ENCODE data around the gene CHD5.
"Not testable (repeated sequence)": the region's sequence is repeated elsewhere in the genome, so short reads cannot be mapped to it uniquely, and the experiment has no call there.

CHD5 gene

DNA sequence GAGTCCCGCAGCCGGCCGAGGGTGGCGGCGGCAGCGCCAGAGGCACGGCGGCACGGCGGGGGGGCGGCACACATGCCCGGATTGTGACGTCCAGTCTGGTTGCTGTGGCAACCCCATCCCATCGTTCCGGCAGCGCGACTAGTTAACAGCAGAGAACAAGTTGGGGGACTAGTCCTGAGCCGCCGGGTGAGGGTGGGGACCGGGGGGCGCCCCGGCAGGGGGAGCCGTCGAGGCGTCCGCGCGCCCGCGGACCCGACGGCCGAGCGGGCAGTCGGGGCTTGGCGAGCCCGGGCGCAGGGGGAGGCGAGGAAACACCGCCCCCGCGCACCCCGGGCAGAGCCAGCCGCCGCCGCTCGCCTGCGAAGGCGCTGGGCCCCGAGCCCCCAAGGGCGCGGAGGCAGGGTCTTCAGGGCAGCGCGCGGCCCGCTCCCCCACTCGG is at the start of gene CHD5:
Gene CHD5, minus strand, starts transcription at position 54 of the 439 bp plus-strand sequence. CDS start 298 bp downstream, outside the sequence.
- H3K27me3 ChIP-seq (ENCODE audit: low read depth) = peaks cover 45% of the 10 kb centered on the region
- H3K4me3 ChIP-seq = no peak within 1 kb of the TSS
- no peak for DNase-seq (ENCODE audit: low spot score in 2 of 2)
- H3K36me3 ChIP-seq (replicated peaks) = peaks cover 9% of the 10 kb centered on the region; the same call in 1 of the 2 replicates
- H3K9me3 ChIP-seq = no peaks in the 10 kb centered on the region
- in situ Hi-C loops (cut with MboI; ENCODE audit: low sequenced_read_pairs) = no loop called here
- peaks cover under 1% of the 10 kb centered on the region; the same call in 1 of the 2 replicates for H3K4me1 ChIP-seq

GRCh38 chr1:6225651-6226050 is 45.5 kb upstream of the CHD5 start:
- in situ Hi-C loops (cut with MboI; ENCODE audit: low sequenced_read_pairs) = no loop called here
- Histone ChIP-seq H3K4me1 (no peaks in the 10 kb centered on the region), H3K27me3 (ENCODE audit: low read depth) (no peaks in the 10 kb centered on the region), H3K4me3 (no peak overlapping the region), H3K9me3 (no peaks in the 10 kb centered on the region), H3K36me3 (replicated peaks) (peaks cover 100% of the 10 kb centered on the region)
- DNase-seq (ENCODE audit: low spot score in 2 of 2) = no peak

GRCh38 chr1:6224718-6225117 is 44.6 kb upstream of the CHD5 start:
- DNase-seq (ENCODE audit: low spot score in 2 of 2) = no peak
- no peak overlapping the region for H3K4me3 ChIP-seq
- no peaks in the 10 kb centered on the region for H3K27me3 ChIP-seq (ENCODE audit: low read depth)
- H3K36me3 ChIP-seq (replicated peaks) = peaks cover 93% of the 10 kb centered on the region
- no peaks in the 10 kb centered on the region for H3K4me1 ChIP-seq
- no peaks in the 10 kb centered on the region for H3K9me3 ChIP-seq
- in situ Hi-C loops (cut with MboI; ENCODE audit: low sequenced_read_pairs) = no loop called here

DNA sequence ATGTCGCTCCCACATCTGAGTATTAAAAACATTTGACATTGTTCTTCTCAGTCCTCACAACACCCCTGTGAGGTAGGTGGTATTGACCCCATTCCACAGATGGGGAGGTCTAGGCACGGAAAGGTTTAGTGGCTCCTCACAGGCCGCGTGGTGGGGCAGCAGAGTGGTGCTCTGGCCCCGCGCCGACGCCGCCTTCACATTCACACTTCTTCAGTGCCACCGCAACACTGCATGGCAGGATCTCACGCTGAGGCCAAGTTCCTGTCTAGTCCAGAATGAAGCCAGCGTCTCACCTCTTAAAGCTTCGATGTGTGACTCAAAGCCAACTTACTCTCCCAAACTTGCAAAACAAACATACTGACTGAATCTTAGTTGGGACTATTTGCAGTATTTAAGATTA is 43.5 kb upstream of the CHD5 start:
- Histone ChIP-seq H3K36me3 (replicated peaks) (peaks cover 82% of the 10 kb centered on the region), H3K9me3 (no peaks in the 10 kb centered on the region), H3K27me3 (ENCODE audit: low read depth) (no peaks in the 10 kb centered on the region), H3K4me1 (no peaks in the 10 kb centered on the region), H3K4me3 (no peak overlapping the region)
- DNase-seq (ENCODE audit: low spot score in 2 of 2) = no peak
- in situ Hi-C loops (cut with MboI; ENCODE audit: low sequenced_read_pairs) = no loop called here

DNA sequence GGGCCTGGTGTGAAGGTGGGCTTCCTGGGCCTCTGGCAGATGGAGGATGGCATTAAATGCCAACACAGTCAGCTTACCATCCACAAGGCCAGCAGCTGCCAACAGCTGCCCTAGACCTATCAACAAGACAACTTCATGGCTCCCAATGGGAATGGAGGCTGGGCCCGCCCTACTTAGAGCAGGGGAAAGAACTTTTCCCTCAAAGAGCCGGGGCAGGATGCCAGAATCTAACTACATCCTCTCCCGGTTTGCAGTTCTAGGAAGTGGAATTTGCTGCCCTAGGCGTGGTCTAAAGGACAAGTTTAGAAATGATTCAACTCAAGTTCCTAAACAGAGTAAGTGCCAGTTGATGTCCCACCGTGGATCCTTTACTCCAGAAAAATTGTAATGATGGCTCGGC is 42.5 kb upstream of the CHD5 start:
- Histone ChIP-seq H3K4me3 (no peak overlapping the region), H3K36me3 (replicated peaks) (peaks cover 76% of the 10 kb centered on the region), H3K9me3 (no peaks in the 10 kb centered on the region), H3K4me1 (no peaks in the 10 kb centered on the region), H3K27me3 (ENCODE audit: low read depth) (no peaks in the 10 kb centered on the region)
- DNase-seq (ENCODE audit: low spot score in 2 of 2) = no peak
- in situ Hi-C loops (cut with MboI; ENCODE audit: low sequenced_read_pairs) = no loop called here

GRCh38 chr1:6221210-6221784 is 41.2 kb upstream of the CHD5 start:
- Histone ChIP-seq H3K36me3 (replicated peaks) (peaks cover 62% of the 10 kb centered on the region), H3K9me3 (no peaks in the 10 kb centered on the region), H3K4me1 (no peaks in the 10 kb centered on the region), H3K27me3 (ENCODE audit: low read depth) (no peaks in the 10 kb centered on the region), H3K4me3 (no peak overlapping the region)
- in situ Hi-C loops (cut with MboI; ENCODE audit: low sequenced_read_pairs) = no loop called here
- DNase-seq (ENCODE audit: low spot score in 2 of 2) = no peak

- in situ Hi-C loops (cut with MboI; ENCODE audit: low sequenced_read_pairs) = no loop called here
- Histone ChIP-seq H3K27me3 (ENCODE audit: low read depth) (no peaks in the 10 kb centered on the region), H3K36me3 (replicated peaks) (peaks cover 52% of the 10 kb centered on the region), H3K4me1 (no peaks in the 10 kb centered on the region), H3K9me3 (no peaks in the 10 kb centered on the region), H3K4me3 (no peak overlapping the region)
- no peak for DNase-seq (ENCODE audit: low spot score in 2 of 2)
Observed at GRCh38 chr1:6220236-6220635, 40.1 kb upstream of the CHD5 start.

- in situ Hi-C loops (cut with MboI; ENCODE audit: low sequenced_read_pairs); H3K4me3 ChIP-seq; H3K27me3 ChIP-seq (ENCODE audit: low read depth); H3K4me1 ChIP-seq; H3K9me3 ChIP-seq; DNase-seq (ENCODE audit: low spot score in 2 of 2): not testable (repeated sequence)
- peaks cover 46% of the 10 kb centered on the region for H3K36me3 ChIP-seq (replicated peaks)
Observed at GRCh38 chr1:6219641-6220040, 39.5 kb upstream of the CHD5 start.

DNA sequence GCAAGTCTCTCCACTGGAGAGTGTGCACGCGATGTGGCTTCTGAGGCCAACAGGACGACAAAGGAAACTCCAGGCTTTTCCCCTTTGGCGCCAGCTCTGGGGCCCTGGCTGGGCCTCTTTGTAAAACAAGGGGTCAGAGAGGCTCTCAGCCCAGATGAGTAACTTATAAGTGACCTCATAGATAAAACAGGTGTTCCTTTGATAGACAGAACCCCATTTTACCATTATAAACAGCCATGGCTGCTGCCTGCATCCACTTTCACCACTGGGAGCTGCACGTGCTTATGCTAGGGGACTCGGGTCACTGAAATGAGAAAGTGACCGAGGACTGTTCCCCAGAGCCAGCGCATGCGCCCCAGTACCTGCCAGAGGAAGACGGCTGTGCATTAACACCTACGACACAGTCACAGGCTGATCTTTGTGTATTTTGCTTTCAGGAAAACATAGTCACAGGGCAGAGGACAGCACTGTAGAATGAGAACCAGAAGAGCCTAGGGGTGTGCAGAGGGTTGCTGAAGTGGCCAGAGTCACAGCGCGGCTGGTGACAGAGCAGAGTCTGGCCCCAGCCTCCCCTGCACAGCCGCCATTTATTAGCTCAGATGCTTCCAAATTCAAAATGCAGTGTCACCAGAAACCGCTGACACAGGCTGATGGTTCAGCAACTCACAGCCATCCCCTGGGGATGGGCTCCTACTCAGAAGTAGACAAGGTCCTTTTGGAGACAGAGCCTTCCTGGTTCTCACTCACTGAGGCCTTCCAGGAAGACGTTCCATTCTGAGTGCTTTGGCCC is 38.4 kb upstream of the CHD5 start:
- H3K27me3 ChIP-seq (ENCODE audit: low read depth) = no peaks in the 10 kb centered on the region
- no peak for DNase-seq (ENCODE audit: low spot score in 2 of 2)
- in situ Hi-C loops (cut with MboI; ENCODE audit: low sequenced_read_pairs) = no loop called here
- H3K4me1 ChIP-seq = no peaks in the 10 kb centered on the region
- no peaks in the 10 kb centered on the region for H3K9me3 ChIP-seq
- no peak overlapping the region for H3K4me3 ChIP-seq
- peaks cover 37% of the 10 kb centered on the region for H3K36me3 ChIP-seq (replicated peaks)

DNA sequence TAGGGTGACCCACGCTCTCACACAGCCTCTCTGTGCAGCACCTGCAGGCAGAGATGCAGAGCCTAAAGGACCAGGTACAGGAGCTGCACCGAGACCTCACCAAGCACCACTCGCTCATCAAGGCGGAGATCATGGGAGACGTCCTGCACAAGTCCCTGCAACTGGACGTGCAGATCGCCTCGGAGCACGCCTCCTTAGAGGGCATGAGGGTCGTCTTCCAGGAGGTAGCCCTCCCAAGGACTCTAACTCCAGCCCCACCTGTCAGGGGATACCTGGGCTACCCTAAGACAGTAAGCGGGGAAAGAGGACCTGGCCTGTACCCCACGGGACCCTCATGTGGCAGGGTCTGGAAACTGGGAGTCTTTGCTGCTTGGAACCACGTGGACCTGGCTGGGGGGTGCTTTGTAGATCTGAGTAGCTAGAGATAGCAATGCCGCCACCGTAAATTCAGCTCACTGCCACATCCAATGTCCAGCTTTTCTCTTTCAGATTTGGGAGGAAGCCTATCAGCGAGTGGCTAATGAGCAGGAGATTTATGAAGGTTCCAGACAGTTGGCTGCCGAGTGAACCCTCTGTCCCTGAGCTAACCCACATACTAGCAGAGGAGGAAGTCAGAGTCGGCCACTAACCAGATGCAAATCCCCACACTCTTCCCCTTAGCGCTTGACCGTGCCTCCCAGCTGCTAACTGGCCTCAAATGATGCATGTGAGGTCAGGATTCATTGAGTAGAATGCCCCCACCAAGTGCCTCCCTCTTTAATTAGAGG is 32.3 kb upstream of the CHD5 start:
- H3K4me3 ChIP-seq = no peak overlapping the region

GRCh38 chr1:6211731-6212130 is 31.6 kb upstream of the CHD5 start:
- Histone ChIP-seq H3K27me3 (ENCODE audit: low read depth) (no peaks in the 10 kb centered on the region), H3K4me3 (no peak overlapping the region), H3K4me1 (peaks cover 16% of the 10 kb centered on the region), H3K36me3 (replicated peaks) (peaks cover 43% of the 10 kb centered on the region), H3K9me3 (no peaks in the 10 kb centered on the region)
- in situ Hi-C loops (cut with MboI; ENCODE audit: low sequenced_read_pairs) = no loop called here
- DNase-seq (ENCODE audit: low spot score in 2 of 2) = no peak

More for the DNA sequence above, 32.3 kb upstream of the CHD5 start:
- Histone ChIP-seq H3K36me3 (replicated peaks) (peaks cover 43% of the 10 kb centered on the region), H3K27me3 (ENCODE audit: low read depth) (no peaks in the 10 kb centered on the region), H3K9me3 (no peaks in the 10 kb centered on the region), H3K4me1 (peaks cover 16% of the 10 kb centered on the region)
- in situ Hi-C loops (cut with MboI; ENCODE audit: low sequenced_read_pairs) = no loop called here
- DNase-seq (ENCODE audit: low spot score in 2 of 2) = no peak

DNA sequence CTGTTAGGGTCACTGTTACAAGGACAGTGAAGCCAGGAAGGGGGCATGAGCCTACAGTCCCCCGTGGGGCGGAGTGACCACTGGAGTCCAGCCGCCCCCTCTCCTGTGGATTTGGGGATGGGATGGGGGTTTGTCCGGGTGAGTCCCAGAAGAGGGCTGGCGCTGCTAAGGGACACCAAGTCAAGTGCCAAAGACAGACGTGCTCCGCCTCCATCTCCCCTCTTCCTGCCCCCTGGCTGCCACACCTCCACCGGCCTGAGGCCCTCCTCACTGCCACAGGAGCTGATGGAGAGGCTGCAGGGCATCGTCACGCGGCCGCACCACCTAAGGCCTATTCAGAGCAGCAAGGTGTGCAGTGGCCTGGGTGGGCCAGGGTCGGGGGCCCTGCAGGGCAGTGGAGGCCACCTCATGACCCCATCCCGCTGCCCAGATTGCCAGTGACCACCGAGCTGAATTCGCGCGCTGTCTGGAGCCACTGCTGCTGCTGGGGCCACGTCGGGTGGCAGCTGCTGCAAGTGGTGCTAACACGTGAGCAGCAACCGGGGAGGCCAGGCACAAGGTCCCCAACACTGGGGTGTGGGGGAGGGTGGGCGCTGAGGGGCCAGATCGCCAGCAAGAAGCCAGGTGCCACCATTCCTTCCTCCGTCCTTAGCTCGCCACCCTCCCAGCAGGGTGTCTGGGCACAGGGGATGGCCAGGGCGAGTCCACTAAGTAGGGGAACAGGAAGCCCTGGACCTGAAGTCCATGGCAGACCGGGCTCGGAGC is 30.7 kb upstream of the CHD5 start:
- Histone ChIP-seq H3K27me3 (ENCODE audit: low read depth) (no peaks in the 10 kb centered on the region), H3K9me3 (no peaks in the 10 kb centered on the region), H3K4me1 (peaks cover 16% of the 10 kb centered on the region), H3K4me3 (no peak overlapping the region), H3K36me3 (replicated peaks) (peaks cover 43% of the 10 kb centered on the region)
- in situ Hi-C loops (cut with MboI; ENCODE audit: low sequenced_read_pairs) = no loop called here
- no peak for DNase-seq (ENCODE audit: low spot score in 2 of 2)
